HEK293T (cell line): Measurements from ENCODE around the gene PATZ1.

ENCODE experiments used
- BHLHE40 ChIP-seq: fragments of 450-650 bp; IDR thresholded peaks from 2 replicates; pipeline ENCODE4 v1.6.1; 2016; ENCODE audit warnings: mild to moderate bottlenecking, moderate library complexity, borderline replicate concordance
- FOXM1 ChIP-seq: fragments of 450-650 bp; IDR thresholded peaks from 2 replicates; pipeline ENCODE4 v1.6.1; 2017; ENCODE audit warnings: mild to moderate bottlenecking, borderline replicate concordance
- NFRKB ChIP-seq: fragments of 450-650 bp; IDR thresholded peaks from 2 replicates; pipeline ENCODE4 v1.6.1; 2016; ENCODE audit warnings: mild to moderate bottlenecking, moderate library complexity
- SP1 ChIP-seq: fragments of 450-650 bp; IDR thresholded peaks from 2 replicates; pipeline ENCODE4 v1.6.1; 2017
- ZNF384 ChIP-seq: fragments of 450-650 bp; IDR thresholded peaks from 2 replicates; pipeline ENCODE4 v1.6.1; 2016

DNA sequence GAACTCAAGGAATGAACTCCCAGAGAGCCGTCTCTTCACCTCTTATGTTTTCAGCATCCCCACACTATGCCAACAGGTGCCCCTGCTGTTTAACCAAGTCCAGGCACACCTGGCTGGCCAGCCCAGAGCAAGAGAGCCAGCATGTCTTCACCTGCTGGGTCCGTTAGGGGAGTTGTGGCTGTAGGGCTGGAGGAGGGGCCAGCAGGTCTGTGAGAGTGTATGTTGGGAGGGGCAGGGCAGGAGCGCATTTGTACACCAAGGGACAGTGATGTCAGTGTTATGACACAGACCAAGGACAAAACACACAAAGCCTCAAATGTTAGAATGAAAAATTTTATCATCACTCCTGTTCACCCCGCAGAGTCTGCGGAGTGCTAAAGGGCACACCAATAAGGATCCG, 5.8 kb downstream of the PATZ1 start:
- TF ChIP-seq SP1 (no peak), BHLHE40 (no peak), NFRKB (no peak), FOXM1 (no peak), ZNF384 (no peak)
